Heart left ventricle (tissue), 13 donors: ENCODE measurements around the gene GSDMA.

ENCODE experiments used
- CTCF ChIP-seq, 12 donors: fragments of 200-600 bp; sonication (generic) in 4 of 12; IDR thresholded peaks; one replicate each; pipeline versions ENCODE4 v1.5.0 to v1.8.0; 2018 to 2022; ENCODE audit warnings: antibody characterized with exemption in 12 of 12, mild to moderate bottlenecking in 5 of 12
- POLR2A ChIP-seq, 2 donors: fragments of 450-650 bp; IDR thresholded peaks; one replicate each; pipeline ENCODE4 v1.6.1; 2017; ENCODE audit warnings: antibody characterized with exemption in 2 of 2, mild to moderate bottlenecking in 2 of 2, moderate library complexity in 2 of 2
- donor health status: ischemic (EF 13 %, LVEDD 7.1; RV severe dilation, severe dysfunction).
- donor health status: DM: no; HTN: yes; CAD: no.
- donor health status: DM: no; HTN: no; CAD: no.
- donor health status: ischemic (EF 25% LVEDD 6.9; RV normal size, moderate dysfunction).
- donor health status: ischemic (EF 25% LVEDD 5.7; RV mildly dilated, moderate dysfunction).
- donor health status: ischemic (EF 35%, LVEDD 5.7; RV mildly dilated, moderate dysfunction).
- donor health status: nonischemic (EF 11% LVEDD 7.7; RV severe dilation, severe dysfunction).
- donor health status: DM: yes; HTN: yes; CAD: no.
- donor health status: PGD.
- donor health status: ischemic (EF 29% LVEDD 5.4; RV normal size, mild dysfunction).
- donor health status: nonischemic (EF 23%, LVEDD 6.1; RV moderate dilation, normal function).

- no peak for TF ChIP-seq CTCF (IDR thresholded peaks at IDR 0.05)
- TF ChIP-seq POLR2A (IDR thresholded peaks at IDR 0.05): no peak
Measured at GRCh38 chr17:39972271-39972670, 9.5 kb downstream of the GSDMA start.
